ENCODE results near the gene GBGT1. TPM values are rescaled to one million over a fixed set of nuclear protein-coding genes. Genes with fewer than 3 reads are reported as not detected.

Gene GBGT1
- total RNA-seq, 6 donors from 2014 or later = 9.1 to 71.2 (median 36.0) TPM

GRCh38 chr9:133133681-133134387 is 29.9 kb downstream of the GBGT1 start:
- WGBS, 2 donors = 33 to 49% methylated on average over 7 to 17 of the region's 21 CpGs
- Histone ChIP-seq H3K27me3 (no peaks in the 10 kb centered on the region), H3K4me1 (peaks cover 58 to 69% (median 64%) of the 10 kb centered on the region in 4 donors), H3K4me3 (no peak overlapping the region), H3K36me3 (no peaks in the 10 kb centered on the region), H3K9me3 (no peaks in the 10 kb centered on the region), H3K27ac (peak overlapping the region; percentile 86 to 97 (median 92))
- peak; percentile 59 to 97 for DNase-seq
- peak; percentile 89 to 95 for ATAC-seq (ENCODE audit: low FRiP score in 2 of 2)
- TF ChIP-seq POLR2A (IDR thresholded peaks at IDR 0.05) = peak in 2 of 4 donors; percentile 29 to 56
- peak in 1 of 6 experiments; percentile 12 for TF ChIP-seq CTCF (IDR thresholded peaks at IDR 0.05)
- peak; percentile 21 to 97 (median 85) for TF ChIP-seq EP300 (IDR thresholded peaks at IDR 0.05)
- TF ChIP-seq POLR2AphosphoS5 (IDR thresholded peaks at IDR 0.05) = peak; percentile 97 to 98

DNA sequence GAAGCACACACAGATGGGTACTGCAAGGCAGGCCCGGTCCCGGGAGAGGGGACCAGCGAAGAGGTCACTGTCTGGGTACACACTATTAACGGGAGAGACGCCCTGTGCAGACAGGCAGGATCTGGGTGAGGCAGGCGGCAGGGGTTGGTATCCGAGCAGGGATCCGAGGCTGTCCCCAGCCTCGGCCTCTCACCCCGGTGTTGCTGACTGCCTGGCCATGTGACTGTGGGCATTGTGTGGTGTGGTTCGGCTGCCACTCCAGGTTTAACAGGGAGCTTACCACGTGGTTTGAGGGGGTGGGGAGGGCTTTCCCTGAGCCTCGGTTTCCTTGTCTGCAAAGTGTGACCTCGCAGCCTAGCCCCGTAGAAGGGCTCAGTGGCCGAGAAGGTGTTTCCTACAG is 31.5 kb downstream of the GBGT1 start:
- no peak for ATAC-seq (ENCODE audit: low FRiP score in 2 of 2)
- H3K4me1 ChIP-seq = peaks cover 61 to 69% (median 66%) of the 10 kb centered on the region in 4 donors
- H3K4me3 ChIP-seq = no peak overlapping the region
- TF ChIP-seq POLR2AphosphoS5 (IDR thresholded peaks at IDR 0.05) = no peak
- TF ChIP-seq POLR2A (IDR thresholded peaks at IDR 0.05) = no peak
- TF ChIP-seq EP300 (IDR thresholded peaks at IDR 0.05) = no peak
- no peak for TF ChIP-seq CTCF (IDR thresholded peaks at IDR 0.05)
- 91 to 98% methylated on average over 11 to 13 of the region's 16 CpGs for WGBS, 2 donors
- no peaks in the 10 kb centered on the region for H3K36me3 ChIP-seq
- H3K27me3 ChIP-seq = no peaks in the 10 kb centered on the region
- H3K27ac ChIP-seq = peak overlapping the region; percentile 73 to 97 (median 88)
- no peaks in the 10 kb centered on the region for H3K9me3 ChIP-seq
- no peak for DNase-seq

DNA sequence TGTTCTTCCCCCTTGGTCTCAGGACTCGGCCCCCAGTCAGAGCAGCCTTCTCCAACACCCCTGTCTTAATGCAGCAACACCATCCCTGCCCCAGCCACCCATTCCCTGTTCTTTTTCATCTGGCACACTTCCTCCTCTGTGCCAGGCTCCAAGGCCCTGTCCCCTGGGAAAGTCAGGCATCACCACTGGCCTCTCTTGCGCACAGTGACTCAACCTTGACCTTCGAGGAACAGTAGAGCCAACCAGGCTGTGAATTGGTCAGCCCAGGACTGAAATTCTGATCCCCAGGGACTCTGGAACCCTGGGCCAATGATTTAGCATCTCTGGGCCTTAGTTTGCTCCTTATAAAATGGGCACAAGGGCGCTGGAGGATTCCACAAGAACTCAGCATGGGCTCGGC is 32.2 kb downstream of the GBGT1 start:
- no peaks in the 10 kb centered on the region for H3K36me3 ChIP-seq
- peak overlapping the region; percentile 59 to 97 (median 80) for H3K27ac ChIP-seq
- no peak for ATAC-seq (ENCODE audit: low FRiP score in 2 of 2)
- H3K4me1 ChIP-seq = peaks cover 61 to 73% (median 66%) of the 10 kb centered on the region in 4 donors
- DNase-seq = no peak
- no peaks in the 10 kb centered on the region for H3K9me3 ChIP-seq
- no peak overlapping the region for H3K4me3 ChIP-seq
- WGBS, 2 donors = 88 to 95% methylated on average over 5 of the region's 5 CpGs
- TF ChIP-seq EP300 (IDR thresholded peaks at IDR 0.05) (no peak), POLR2AphosphoS5 (IDR thresholded peaks at IDR 0.05) (no peak), CTCF (IDR thresholded peaks at IDR 0.05) (no peak), POLR2A (IDR thresholded peaks at IDR 0.05) (no peak)
- no peaks in the 10 kb centered on the region for H3K27me3 ChIP-seq

- DNase-seq = peak in 1 of 2 donors; percentile 85
- Histone ChIP-seq H3K9me3 (no peaks in the 10 kb centered on the region), H3K27ac (peak overlapping the region; percentile 24 to 97 (median 66)), H3K4me3 (peak overlapping the region in 2 of 4 donors; percentile 26 to 30), H3K4me1 (peaks cover 63 to 74% (median 68%) of the 10 kb centered on the region in 4 donors), H3K27me3 (no peaks in the 10 kb centered on the region), H3K36me3 (no peaks in the 10 kb centered on the region)
- no peak for TF ChIP-seq EP300 (IDR thresholded peaks at IDR 0.05)
- no peak for TF ChIP-seq POLR2AphosphoS5 (IDR thresholded peaks at IDR 0.05)
- no peak for TF ChIP-seq POLR2A (IDR thresholded peaks at IDR 0.05)
- no peak for TF ChIP-seq CTCF (IDR thresholded peaks at IDR 0.05)
- WGBS, 2 donors = 78 to 80% methylated on average over 5 to 10 of the region's 10 CpGs
- ATAC-seq (ENCODE audit: low FRiP score in 2 of 2) = no peak
These were observed 32.9 kb downstream of the GBGT1 start for GRCh38 chr9:133130685-133131244.
